ENCODE results near the gene ARMS2.
A peak's percentile ranks its signal among the peaks of the same experiment; 100 is the strongest.

Gene ARMS2

GRCh38 chr10:122454603-122455080 lies at the start of gene ARMS2:
ARMS2 (plus strand) TSS chr10:122454653; CDS start chr10:122454728, 75 bp downstream.
- DNase-seq, result no peak

GRCh38 chr10:122407375-122408125 lies 46.9 kb upstream of the ARMS2 start:
- DNase-seq, result no peak

GRCh38 chr10:122413327-122413726 lies 41.1 kb upstream of the ARMS2 start:
- DNase-seq, result no peak

- DNase-seq, result no peak
These were observed 36.8 kb upstream of the ARMS2 start for GRCh38 chr10:122417667-122418066.

GRCh38 chr10:122419016-122419415 lies 35.4 kb upstream of the ARMS2 start:
- DNase-seq, result no peak

- DNase-seq, result no peak
These were observed 34.4 kb upstream of the ARMS2 start for GRCh38 chr10:122419876-122420623.

- DNase-seq, result no peak
These were observed 33.8 kb upstream of the ARMS2 start for GRCh38 chr10:122420624-122421007.

- no peak for DNase-seq
These were observed 33.3 kb upstream of the ARMS2 start for GRCh38 chr10:122421054-122421625.

- no peak for DNase-seq
These were observed 32.7 kb upstream of the ARMS2 start for GRCh38 chr10:122421742-122422141.

- no peak for DNase-seq
These were observed 32.0 kb upstream of the ARMS2 start for GRCh38 chr10:122422266-122422989.

GRCh38 chr10:122424059-122424458 lies 30.4 kb upstream of the ARMS2 start:
- DNase-seq, result no peak

- DNase-seq, result no peak
These were observed 27.6 kb upstream of the ARMS2 start for GRCh38 chr10:122426829-122427228.

GRCh38 chr10:122427280-122427679 lies 27.2 kb upstream of the ARMS2 start:
- DNase-seq, result peak; percentile 1

- peak; percentile 45 for DNase-seq
These were observed 19.1 kb upstream of the ARMS2 start for GRCh38 chr10:122435212-122435827.

- DNase-seq, result no peak
These were observed 12.5 kb upstream of the ARMS2 start for GRCh38 chr10:122441961-122442360.

GRCh38 chr10:122445469-122445868 lies 9.0 kb upstream of the ARMS2 start:
- DNase-seq, result no peak

GRCh38 chr10:122445904-122446303 lies 8.5 kb upstream of the ARMS2 start:
- DNase-seq, result peak; percentile 3

- no peak for DNase-seq
These were observed 7.6 kb upstream of the ARMS2 start for GRCh38 chr10:122446668-122447423.

- DNase-seq, result no peak
These were observed 5.9 kb upstream of the ARMS2 start for GRCh38 chr10:122448600-122448999.

GRCh38 chr10:122449153-122449552 lies 5.3 kb upstream of the ARMS2 start:
- no peak for DNase-seq

GRCh38 chr10:122450353-122450990 lies 4.0 kb upstream of the ARMS2 start:
- no peak for DNase-seq
